Neuron (in vitro differentiated cells): Measurements from ENCODE around the gene COL8A1.
"Not testable (repeated sequence)": the region's sequence is repeated elsewhere in the genome, so short reads cannot be mapped to it uniquely, and the experiment has no call there.

Experiments
- H2AFZ ChIP-seq: one replicate; pipeline ENCODE4 v1.6.1; 2013; ENCODE audit warnings: low read depth, mild to moderate bottlenecking, inconsistent platforms, low read length, moderate library complexity
- H3K27me3 ChIP-seq: one replicate; pipeline ENCODE4 v1.6.1; 2013; ENCODE audit warnings: low read length; ENCODE audit not compliant: insufficient read depth
- H3K36me3 ChIP-seq: one replicate; pipeline ENCODE4 v1.6.1; 2013; ENCODE audit warnings: low read length; ENCODE audit not compliant: insufficient read depth
- H3K4me1 ChIP-seq: one replicate; pipeline ENCODE4 v1.6.1; 2013; ENCODE audit warnings: low read length; ENCODE audit not compliant: insufficient read depth
- H3K4me3 ChIP-seq: 2 replicates; pipeline ENCODE4 v1.5.1; 2013; ENCODE audit warnings: mild to moderate bottlenecking, low read length, moderate library complexity
- H3K9me3 ChIP-seq: one replicate; pipeline ENCODE4 v1.6.1; 2013; ENCODE audit warnings: low read length

The COL8A1 gene

DNA sequence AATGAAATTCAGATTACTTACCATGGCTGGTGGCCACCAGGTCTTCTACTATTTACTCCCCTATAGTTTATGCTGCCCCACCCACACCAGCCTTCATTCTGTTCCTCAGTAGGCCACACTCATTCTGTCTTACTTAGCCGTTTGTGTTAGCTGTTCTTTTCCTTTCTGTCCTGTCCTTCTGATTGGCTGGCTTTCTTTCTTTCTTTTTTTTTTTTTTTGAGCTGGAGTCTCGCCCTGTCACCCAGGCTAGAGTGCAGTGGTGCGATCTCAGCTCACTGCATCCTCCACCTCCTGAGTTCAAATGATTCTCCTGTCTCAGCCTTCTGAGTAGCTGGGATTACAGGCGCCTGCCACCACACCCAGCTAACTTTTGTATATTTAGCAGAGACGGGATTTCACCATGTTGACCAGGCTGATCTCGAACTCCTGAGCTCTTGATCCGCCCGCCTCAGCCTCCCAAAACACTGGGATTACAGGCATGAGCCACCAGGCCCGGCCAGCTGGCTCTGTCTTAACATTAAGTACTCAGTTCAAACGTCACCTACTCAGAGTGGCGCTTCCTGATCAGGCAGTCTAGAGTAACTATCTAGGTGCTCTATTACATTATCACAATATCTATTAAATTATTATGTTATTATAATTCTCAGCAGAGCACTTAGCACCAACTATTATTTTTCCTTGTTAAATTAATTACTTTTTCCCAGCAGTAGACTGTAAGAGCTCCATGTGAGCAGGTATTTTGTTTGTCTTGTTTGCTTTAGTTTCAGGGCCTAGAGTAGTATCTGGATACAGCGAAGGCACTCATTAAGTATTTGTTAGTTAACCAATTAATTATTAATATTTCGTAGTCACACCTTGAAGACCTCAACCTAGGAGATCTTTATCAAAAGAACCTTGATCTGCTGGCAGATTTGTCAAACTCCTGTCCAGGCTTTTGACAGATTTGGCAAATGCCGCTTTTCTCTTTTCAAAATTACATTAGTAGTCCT, 185.6 kb downstream of the COL8A1 start:
- Histone ChIP-seq H2AFZ (no peak overlapping the region), H3K9me3 (no peaks in the 10 kb centered on the region), H3K4me3 (no peak overlapping the region), H3K4me1 (peaks cover 5% of the 10 kb centered on the region), H3K36me3 (no peaks in the 10 kb centered on the region), H3K27me3 (no peaks in the 10 kb centered on the region)

DNA sequence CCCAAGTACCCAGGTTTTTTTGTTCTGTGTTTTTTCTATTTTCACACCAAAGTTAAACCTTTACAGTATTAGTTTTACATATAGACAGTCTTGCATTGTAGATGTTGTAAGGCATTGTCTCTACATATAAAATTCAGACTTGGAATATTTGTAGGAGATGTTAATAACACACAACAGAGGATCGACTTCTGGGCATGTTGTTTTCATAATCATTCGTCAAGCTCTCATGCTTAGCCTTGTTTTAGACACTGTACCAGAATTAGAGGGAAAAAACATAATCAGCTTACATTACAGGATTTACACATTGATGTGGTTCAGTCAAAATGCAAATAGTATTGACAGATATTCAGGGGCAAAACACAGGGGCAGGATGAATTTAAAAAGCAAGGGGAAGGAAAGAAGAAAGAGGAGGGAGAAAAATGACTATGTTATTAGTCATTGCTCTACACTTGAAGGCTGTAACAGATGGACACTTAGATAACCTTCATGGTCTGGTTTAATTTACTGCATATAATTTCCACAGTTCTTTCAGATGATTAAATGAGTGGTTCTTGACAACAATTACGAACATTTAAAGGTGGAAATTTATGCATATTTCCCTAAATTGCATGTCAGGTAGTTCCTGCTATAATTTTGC, 186.7 kb downstream of the COL8A1 start:
- Histone ChIP-seq H3K27me3 (no peaks in the 10 kb centered on the region), H3K4me3 (no peak overlapping the region), H3K36me3 (no peaks in the 10 kb centered on the region), H3K4me1 (peaks cover 3% of the 10 kb centered on the region), H3K9me3 (no peaks in the 10 kb centered on the region), H2AFZ (no peak overlapping the region)

DNA sequence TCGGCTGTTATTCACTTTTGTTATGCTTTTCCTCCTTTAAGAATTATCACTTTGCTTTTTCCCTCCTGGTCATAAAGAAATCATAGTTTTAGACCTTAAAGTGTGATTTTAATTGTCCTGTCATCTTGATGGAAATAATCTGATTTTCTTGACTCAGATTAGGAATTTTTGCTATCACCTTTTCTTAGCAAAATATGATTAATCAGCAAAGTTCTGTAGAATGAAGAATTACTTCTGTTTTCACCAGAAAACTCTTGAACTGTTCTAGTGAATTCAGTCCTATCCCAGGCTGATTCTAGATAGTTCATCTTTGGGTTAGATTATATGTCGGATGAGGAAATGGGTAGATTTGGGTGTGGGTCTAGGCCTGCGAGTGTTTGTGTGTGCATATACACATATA, 191.4 kb downstream of the COL8A1 start:
- Histone ChIP-seq H3K4me3 (no peak overlapping the region), H3K4me1 (peaks cover 3% of the 10 kb centered on the region), H3K27me3 (no peaks in the 10 kb centered on the region), H3K36me3 (no peaks in the 10 kb centered on the region), H3K9me3 (no peaks in the 10 kb centered on the region), H2AFZ (no peak overlapping the region)

DNA sequence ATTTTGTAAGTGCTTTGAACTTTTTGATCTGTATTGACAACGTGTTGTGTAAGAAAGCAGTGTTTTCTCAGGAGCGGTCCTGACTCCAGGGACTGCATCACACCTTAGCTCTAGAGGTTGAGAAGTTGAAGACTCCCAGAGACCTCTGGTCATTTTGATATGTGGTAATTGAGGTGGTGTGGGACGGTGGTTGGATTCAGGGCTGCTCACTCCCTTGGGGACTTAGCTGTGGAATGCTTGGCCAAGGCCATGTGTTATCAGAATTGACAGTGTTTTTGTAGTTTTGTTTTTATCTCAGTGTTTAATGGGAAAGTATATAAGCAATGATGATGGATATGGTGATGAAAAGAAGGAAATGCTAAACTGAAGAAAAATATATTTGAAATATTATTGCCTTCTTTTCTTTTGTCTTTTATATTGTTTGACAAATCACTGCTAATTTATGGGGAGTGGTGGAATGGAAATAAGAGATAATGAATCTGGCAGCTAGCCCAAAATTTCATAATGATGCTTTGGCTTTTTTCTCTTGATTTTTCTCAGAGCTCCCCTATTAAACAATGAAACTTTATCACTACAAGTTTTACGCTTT, 195.3 kb downstream of the COL8A1 start:
- no peak overlapping the region for H2AFZ ChIP-seq
- peaks cover 2% of the 10 kb centered on the region for H3K4me1 ChIP-seq
- no peaks in the 10 kb centered on the region for H3K9me3 ChIP-seq
- no peak overlapping the region for H3K4me3 ChIP-seq
- no peaks in the 10 kb centered on the region for H3K27me3 ChIP-seq
- H3K36me3 ChIP-seq: no peaks in the 10 kb centered on the region

DNA sequence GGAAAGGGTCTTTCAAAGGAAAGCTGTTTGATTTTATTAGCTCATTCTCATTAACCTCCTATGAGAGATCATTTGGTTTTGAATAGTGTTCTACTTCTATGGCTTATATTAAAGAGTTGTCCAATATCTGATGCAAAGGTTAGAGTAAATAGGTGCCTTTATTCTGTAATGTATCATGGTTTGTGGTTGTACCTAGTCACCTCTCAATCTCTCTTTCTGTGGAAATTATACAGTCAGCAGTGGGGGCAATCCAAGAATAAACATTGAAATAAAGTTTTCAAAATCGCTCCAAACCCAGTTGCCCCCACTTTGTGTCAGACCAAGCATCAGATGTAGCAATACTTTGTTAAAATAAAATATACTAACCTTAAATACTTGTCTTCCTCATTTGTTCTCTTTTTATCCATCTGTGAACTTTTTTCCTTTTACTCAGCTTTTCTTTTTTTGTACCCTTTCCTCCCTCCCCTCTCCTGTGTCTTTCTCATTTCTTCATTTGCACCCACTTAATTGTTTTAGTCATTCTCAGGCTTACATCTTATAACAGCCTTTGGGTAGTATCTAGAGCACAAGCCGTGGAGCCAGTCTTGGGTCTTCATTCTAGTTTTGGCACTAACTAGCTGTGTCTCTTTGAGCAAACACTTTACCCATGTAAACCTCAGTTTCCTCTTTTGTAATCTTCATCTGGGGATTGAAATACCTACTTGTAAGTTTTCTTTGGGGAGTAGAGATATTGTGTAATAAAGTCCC, 196.0 kb downstream of the COL8A1 start:
- Histone ChIP-seq H3K9me3 (no peaks in the 10 kb centered on the region), H2AFZ (no peak overlapping the region), H3K36me3 (no peaks in the 10 kb centered on the region), H3K4me3 (no peak overlapping the region), H3K27me3 (no peaks in the 10 kb centered on the region), H3K4me1 (no peaks in the 10 kb centered on the region)

DNA sequence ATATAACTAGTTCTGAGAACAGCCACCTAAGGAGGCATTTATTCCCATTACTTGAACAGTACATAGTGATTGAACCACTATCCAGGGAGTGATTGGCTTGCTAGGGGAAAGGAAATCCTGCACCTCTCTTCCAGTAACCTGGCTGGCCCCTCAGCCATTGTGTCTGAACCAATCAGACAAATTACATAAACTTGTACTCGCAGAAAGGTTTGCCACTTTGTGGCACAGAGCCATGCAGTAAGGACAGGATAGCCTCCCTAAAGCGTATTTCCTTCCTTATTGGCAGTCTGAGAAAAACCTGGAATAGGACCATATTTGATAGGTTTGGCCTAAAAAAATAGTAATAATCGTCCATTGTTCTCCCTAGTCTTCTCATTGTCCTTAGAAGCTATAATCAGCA, 198.3 kb downstream of the COL8A1 start:
- Histone ChIP-seq H3K27me3 (no peaks in the 10 kb centered on the region), H3K4me1 (no peaks in the 10 kb centered on the region), H3K4me3 (no peak overlapping the region), H2AFZ (no peak overlapping the region), H3K9me3 (no peaks in the 10 kb centered on the region), H3K36me3 (no peaks in the 10 kb centered on the region)

DNA sequence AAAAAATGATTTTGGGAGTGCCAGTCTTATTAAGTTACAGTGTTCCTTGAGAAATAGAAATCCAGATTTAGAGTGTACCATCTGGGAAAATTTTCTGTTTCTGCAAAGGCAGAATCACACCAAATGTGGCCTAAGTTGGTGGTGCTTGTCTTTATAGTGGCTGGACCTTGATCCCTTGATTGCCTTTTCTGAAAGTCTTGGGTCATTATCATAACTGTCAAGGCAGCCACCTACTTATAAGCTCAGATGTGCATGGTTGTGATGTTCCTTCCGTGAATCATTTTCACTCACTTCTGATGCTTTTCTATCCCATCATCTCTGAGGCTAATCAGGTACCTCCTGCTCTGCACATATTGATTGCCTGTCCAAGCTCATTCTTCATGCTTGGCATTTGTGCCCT, 199.3 kb downstream of the COL8A1 start:
- H2AFZ ChIP-seq: no peak overlapping the region
- H3K4me3 ChIP-seq: no peak overlapping the region
- H3K9me3 ChIP-seq: no peaks in the 10 kb centered on the region
- no peaks in the 10 kb centered on the region for H3K4me1 ChIP-seq
- H3K36me3 ChIP-seq: no peaks in the 10 kb centered on the region
- H3K27me3 ChIP-seq: no peaks in the 10 kb centered on the region

DNA sequence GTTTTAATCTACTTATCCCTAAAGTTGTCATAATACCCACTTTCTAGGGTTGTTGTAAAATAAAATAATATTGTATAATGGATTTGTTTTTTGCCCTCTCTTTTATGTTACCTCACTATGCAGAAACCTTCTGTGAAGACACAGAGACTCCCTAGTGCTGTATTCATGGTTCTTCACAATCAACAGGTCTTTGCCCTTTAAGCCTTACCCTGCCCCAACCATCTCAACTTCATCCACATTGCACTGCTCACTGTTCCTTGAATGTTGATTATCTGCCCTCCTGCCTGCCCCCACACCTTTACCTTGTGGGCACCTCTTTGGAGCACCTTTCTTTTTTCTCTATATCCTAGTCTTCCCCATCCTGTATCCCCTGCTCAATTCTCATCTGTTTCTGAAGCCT, 200.4 kb downstream of the COL8A1 start:
- Histone ChIP-seq H2AFZ (no peak overlapping the region), H3K4me3 (no peak overlapping the region), H3K9me3 (no peaks in the 10 kb centered on the region), H3K4me1 (peaks cover 3% of the 10 kb centered on the region), H3K27me3 (no peaks in the 10 kb centered on the region), H3K36me3 (no peaks in the 10 kb centered on the region)

DNA sequence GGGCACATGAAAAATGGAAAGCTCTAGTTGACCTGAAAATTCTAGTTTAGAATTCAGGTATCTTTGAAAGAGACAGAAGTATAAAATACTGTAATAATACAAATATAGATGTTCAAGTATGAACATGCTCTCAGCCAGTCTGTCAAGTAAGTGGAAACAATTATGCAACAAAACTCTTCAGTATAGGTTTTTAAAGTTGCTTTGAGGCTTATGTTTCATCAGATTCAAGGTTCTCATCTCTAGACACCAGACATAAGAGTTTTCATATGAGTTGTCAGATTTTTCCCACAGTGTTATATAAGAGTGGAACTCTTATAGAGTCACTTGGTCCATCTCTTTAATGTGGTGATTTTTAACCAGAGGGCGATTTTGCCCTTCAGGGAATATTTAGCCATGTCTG, 201.2 kb downstream of the COL8A1 start:
- no peak overlapping the region for H2AFZ ChIP-seq
- no peaks in the 10 kb centered on the region for H3K27me3 ChIP-seq
- H3K9me3 ChIP-seq: no peaks in the 10 kb centered on the region
- H3K4me3 ChIP-seq: no peak overlapping the region
- H3K36me3 ChIP-seq: no peaks in the 10 kb centered on the region
- H3K4me1 ChIP-seq: peaks cover 6% of the 10 kb centered on the region

DNA sequence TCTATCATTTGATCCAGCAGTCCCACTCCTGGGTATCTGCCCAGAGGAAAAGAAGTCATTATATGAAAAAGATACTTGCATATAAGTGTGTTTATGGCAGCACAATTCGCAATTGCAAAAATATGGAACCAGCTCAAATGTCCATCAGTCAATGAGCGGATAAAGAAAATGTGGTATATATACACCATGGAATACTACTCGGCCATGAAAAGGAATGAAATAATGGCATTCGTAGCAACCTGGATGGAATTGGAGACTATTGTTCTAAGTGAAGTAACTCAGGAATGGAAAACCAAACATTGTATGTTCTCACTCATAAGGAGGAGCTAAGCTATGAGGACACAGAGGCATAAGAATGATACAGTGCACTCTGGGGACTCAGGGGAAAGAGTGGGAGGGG, 203.6 kb downstream of the COL8A1 start:
- not testable (repeated sequence) for H3K4me1 ChIP-seq, H3K4me3 ChIP-seq, H3K36me3 ChIP-seq, H2AFZ ChIP-seq, H3K9me3 ChIP-seq, H3K27me3 ChIP-seq

DNA sequence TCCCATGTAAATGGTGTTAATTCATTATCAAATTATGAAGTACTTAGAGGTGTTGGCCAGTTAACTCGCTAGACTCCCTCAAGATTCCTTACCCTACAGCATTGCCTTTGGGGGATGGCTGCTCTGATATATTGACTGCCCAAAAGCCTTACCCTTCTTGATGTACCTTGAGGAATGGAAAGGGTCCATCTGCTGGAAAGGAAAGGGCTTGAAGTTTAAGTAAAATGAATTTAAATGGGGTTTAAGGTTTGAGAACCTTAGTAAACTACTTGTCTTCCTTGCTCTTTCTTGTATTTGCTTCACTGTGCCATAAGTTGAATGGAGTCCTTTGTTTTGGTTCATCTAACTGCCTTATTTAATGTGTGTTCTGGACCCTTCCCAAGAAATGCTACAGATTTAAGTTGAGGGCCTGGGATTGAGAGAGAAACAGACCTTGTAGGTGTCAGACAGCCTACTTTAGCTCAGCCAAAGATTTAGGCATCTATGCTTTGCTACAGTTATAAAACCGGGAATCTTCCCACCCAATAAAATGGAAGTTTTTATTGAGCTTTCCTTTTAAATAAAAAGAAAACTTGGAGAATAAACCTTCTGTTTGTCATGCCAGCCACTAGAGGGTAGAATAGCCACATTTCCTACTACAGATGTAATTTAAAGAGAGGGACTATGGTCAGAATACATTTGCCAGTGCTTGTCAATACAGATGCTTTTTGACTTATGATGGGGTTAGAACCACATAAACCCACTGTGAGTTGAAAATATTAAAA, 204.6 kb downstream of the COL8A1 start:
- no peaks in the 10 kb centered on the region for H3K36me3 ChIP-seq
- H2AFZ ChIP-seq: no peak overlapping the region
- H3K4me3 ChIP-seq: no peak overlapping the region
- H3K27me3 ChIP-seq: no peaks in the 10 kb centered on the region
- H3K4me1 ChIP-seq: peaks cover 6% of the 10 kb centered on the region
- no peaks in the 10 kb centered on the region for H3K9me3 ChIP-seq

DNA sequence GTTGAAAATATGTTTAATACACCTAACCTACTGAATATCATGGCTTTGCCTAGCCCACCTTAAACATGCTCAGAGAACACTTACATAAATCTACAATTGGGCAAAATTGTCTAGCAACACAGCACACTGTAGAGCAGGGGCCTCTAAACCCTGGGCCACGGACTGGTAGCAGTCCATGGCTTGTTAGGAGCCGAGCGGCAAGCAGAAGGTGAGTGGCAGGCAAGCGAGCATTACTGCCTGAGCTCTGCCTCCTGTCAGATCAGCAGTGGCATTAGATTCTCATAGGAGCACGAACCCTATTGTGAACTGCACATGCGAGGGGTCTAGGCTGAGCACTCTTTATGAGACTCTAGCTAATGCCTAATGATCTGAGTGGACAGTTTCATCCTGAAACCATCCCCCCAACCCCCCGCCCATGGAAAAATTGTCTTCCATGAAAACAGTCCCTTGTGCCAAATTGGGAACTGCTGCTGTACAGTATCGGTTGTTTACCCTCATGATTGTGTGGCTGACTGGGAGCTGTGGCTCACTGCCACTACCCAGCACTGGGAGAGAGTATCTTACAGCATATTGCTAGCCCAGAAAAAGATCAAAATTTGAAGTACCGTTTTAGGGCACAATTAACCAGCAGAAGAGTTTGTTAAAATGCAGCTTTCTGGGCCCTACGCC, 205.3 kb downstream of the COL8A1 start:
- Histone ChIP-seq H3K27me3 (no peaks in the 10 kb centered on the region), H2AFZ (no peak overlapping the region), H3K9me3 (no peaks in the 10 kb centered on the region), H3K36me3 (no peaks in the 10 kb centered on the region), H3K4me3 (no peak overlapping the region), H3K4me1 (peaks cover 6% of the 10 kb centered on the region)
